HG02870 (cell line): ENCODE data around the gene SMIM15.

Source experiments
- ATAC-seq: cut with Tn5 transposase; IDR thresholded peaks from one replicate; pipeline ENCODE4 v1.9.1; 2021; ENCODE audit warnings: mild to moderate bottlenecking, moderate library complexity; ENCODE audit not compliant: unreplicated experiment

SMIM15 gene

GRCh38 chr5:61160497-61160896 lies 1.8 kb downstream of the SMIM15 start:
- ATAC-seq = no peak

- no peak for ATAC-seq
Measured at GRCh38 chr5:61159836-61160235, 2.4 kb downstream of the SMIM15 start.

DNA sequence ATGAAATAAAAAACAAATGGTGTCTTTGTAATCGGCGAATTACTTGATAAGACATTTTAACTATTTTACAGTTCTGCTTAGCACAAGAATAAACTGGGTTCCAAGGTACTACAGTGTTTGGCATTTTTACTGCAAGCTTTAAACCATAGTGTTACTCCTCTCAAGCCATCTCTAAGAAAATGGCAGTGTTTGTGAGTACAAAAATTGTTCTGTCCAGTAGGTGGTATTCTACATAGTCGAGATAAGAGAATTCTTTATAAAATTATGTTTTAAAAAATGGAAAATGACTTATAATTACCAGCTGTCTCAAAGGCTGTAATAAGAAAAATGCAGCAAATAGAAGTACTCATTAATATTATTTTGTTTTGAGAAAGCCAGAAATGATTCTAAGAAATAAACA lies 3.2 kb downstream of the SMIM15 start:
- ATAC-seq = no peak

GRCh38 chr5:61151893-61152292 lies 10.4 kb downstream of the SMIM15 start:
- ATAC-seq = no peak

DNA sequence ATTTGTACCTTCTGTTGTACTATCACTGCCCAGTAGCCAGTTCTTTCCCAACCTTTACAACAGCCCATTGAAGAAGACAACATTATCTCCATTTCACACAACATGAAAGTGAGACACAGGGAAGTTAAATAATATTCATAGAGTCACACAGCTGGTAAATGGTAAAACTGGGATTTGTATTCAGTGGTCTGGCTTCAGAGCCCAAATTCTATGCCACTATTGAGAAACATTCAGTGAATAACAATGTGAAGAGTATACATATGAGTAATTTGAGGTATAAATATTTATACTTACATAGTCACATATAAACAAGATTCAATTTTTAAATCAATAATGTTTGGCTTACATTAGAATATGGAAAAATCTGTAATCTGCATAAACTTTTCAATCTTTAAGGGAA lies 13.8 kb downstream of the SMIM15 start:
- no peak for ATAC-seq

DNA sequence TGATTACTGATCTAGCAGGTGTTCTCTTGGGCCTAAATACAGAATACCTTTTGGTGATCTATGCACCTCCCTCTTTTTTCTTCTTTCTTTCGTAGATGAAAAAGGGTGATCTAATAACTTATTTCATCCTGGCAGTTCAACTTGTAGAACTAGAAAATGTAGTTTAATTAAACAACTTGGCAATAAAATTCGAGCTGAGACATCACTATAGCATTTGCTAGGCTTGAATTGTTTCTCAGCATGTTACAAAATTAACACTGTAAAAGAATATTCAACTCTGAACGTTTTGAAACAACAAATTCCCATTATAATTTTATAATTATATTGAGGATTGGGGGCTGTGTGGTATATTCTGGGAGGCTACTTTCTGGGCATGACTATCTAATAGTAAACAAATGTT lies 19.5 kb downstream of the SMIM15 start:
- no peak for ATAC-seq

DNA sequence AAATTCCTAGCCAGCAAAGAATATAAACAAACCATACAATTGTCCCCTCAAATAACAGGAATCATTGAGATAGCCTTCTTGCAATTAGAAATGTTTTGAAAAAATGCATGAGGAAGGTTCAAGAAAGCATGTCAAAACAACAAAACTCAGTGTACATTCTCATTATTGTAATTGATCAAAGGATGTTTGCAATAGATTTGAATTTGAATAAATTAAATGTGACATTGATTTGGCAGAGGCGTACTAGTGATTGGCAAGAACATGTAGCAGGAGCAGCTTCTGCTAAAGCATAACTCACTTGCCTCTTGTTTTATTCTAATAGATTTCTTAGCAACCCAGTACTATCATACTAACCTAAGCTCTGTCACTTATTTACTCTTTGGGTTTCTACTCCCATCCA lies 19.9 kb downstream of the SMIM15 start:
- no peak for ATAC-seq

DNA sequence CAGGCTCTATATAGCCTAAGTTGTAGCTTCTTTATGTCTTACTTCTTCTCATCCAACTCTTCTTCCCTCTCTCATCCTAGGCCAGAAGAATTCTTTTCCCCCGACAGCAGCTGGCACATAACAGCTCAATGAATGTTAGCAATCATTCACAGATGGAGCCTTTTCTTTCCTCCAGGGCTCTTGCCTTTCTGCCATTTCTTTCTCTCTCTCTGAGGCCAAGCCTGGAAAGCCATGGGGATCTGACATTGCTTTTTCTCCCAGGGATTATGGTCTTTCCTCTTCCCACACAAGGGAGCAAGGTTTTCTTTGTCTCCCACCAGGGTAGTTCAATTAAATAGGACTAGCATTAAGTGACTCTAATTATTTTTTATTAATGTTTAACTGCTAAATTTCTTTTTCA lies 20.5 kb downstream of the SMIM15 start:
- no peak for ATAC-seq

GRCh38 chr5:61139931-61140330 lies 22.3 kb downstream of the SMIM15 start:
- ATAC-seq = no peak

GRCh38 chr5:61139094-61139873 lies 23.0 kb downstream of the SMIM15 start:
- no peak for ATAC-seq

DNA sequence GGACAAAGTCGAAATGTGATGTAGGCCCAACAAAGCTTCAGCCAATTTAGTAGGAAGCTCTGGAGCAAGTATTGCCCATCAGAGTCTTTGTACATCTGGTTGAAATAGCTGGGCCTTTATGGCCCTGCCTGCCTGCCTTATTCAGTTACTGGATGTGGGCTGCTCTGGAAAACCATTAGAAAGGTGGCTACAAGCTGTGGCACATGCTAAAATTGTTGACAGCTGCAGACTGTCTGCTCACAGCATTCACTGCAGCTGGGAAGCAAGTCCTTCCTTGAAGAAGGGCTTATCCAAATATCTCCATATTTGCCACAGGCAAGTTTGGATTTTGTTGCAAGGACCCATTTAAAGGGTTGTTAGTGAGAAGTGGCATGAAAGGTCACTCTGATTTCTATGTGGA lies 24.4 kb downstream of the SMIM15 start:
- ATAC-seq = no peak

- ATAC-seq = no peak
Measured at GRCh38 chr5:61132559-61132958, 29.7 kb downstream of the SMIM15 start.

GRCh38 chr5:61130289-61130688 lies 32.0 kb downstream of the SMIM15 start:
- no peak for ATAC-seq

DNA sequence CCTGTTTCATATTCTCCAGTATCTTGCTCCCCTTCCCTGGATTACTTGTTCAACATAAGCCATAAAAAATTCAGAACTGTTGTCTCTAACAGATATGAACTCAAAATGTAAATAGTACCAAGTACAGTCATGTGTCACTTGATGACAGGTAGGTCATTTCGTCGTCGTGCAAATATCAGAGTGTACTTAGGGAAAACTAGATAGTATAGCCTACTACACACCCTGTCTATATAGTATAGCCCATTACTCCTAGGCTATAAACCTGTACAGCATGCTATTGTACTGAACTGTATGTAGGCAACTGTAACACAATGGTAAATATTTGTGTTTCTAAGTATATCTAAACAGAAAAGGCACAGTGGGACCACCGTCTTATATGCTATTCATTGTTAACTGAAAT lies 39.1 kb downstream of the SMIM15 start:
- ATAC-seq = no peak

DNA sequence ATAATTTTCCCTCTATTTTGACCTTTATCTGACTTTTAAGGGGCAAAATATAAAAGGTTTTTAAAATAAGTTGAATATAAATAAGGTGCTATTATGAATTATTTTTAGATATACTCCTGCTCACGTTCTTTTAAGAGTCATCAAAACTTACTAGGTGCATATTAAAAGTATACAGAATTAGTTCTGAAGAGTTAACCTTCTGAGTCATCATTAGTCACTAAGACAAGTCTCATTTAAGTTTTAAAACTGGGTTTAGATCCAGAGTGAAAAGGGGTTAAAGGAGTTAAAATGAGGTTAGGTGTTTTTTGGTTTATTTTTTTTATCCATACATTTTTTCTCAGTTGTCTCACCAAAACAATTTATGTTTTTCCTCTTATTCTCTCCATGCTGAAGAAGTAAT lies 41.7 kb downstream of the SMIM15 start:
- ATAC-seq = no peak

DNA sequence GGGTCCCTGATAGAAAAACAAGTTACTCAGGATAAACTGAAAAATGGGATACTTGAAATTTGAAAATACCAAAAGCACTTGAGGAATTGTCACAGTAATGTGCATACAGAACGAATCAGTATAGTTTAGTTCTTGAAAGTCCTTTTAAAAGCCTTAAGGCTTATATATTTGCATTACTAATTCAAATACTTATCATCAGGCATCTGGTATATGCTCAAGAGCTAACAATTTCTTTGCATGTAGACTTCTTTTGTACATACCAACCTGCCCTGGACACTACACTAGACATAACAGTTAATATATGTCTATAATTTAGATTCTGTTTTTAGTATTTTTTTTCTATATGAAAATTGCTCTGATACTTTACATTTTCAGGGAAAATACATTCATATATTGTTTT lies 43.2 kb downstream of the SMIM15 start:
- ATAC-seq = no peak

GRCh38 chr5:61115968-61116367 lies 46.3 kb downstream of the SMIM15 start:
- peak; percentile 74 for ATAC-seq

DNA sequence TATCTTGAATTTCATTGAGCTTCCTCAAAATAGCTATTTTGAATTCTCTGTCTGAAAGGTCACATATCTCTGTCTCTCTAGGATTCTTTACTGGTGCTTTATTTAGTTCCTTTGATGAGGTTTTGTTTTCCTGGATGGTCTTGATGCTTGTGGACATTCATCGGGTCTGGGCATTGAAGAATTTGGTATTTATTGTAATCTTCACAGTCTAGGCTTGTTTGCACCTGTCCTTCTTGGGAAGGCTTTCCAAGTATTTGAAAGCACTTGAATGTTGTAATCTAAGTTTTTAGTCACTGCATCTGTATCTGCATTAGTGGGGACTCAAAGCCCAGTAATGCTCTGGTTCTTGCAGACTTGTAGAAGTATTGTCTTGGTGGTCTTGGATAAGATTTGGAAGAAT lies 47.8 kb downstream of the SMIM15 start:
- ATAC-seq = no peak
